Gastrocnemius medialis (tissue), 4 donors: ENCODE measurements around the gene TENT5A.

ENCODE experiments used
- CTCF ChIP-seq, 5 experiments: fragments of 450-650 bp in 3 of 5; fragments of 200-600 bp in 2 of 5; sonication (generic) in 2 of 5; IDR thresholded peaks in 4 of 5; conservative IDR thresholded peaks in 1 of 5; 1 replicate in 4 of 5; 2 replicates in 1 of 5; pipeline ENCODE4 v1.5.1; 2016 to 2019; ENCODE audit warnings: antibody characterized with exemption in 5 of 5, mild to moderate bottlenecking in 3 of 5, moderate library complexity in 3 of 5
- POLR2A ChIP-seq, 2 donors: fragments of 450-650 bp; IDR thresholded peaks; one replicate each; pipeline ENCODE4 v1.6.1; 2017; ENCODE audit warnings: antibody characterized with exemption in 2 of 2, mild to moderate bottlenecking in 2 of 2, moderate library complexity in 2 of 2

- no peak for TF ChIP-seq POLR2A (IDR thresholded peaks at IDR 0.05)
- TF ChIP-seq CTCF (IDR thresholded peaks at IDR 0.05 in 4 of 5, conservative IDR thresholded peaks at IDR 0.05 in 1 of 5) = no peak
Measured at GRCh38 chr6:81788748-81789147, 36.3 kb upstream of the TENT5A start.
